Stomach (tissue), 9 donors: Measurements from ENCODE around the gene TGFB1. TPM values are rescaled to one million over a fixed set of nuclear protein-coding genes. Genes with fewer than 3 reads are reported as not detected.

Experiments
- DNase-seq, 2 donors: peaks; one replicate each; pipeline versions ENCODE4 v3.0.0 to v3.0.0-alpha.2; 2013 to 2019
- H3K27ac ChIP-seq, 5 donors: fragments of 200-600 bp in 4 of 5; sonication (generic) in 4 of 5; one replicate each; pipeline ENCODE4 v1.5.1; 2013 to 2019; ENCODE audit warnings: mild to moderate bottlenecking in 1 of 5, moderate library complexity in 1 of 5
- H3K27me3 ChIP-seq, 3 donors: fragments of 200-600 bp; sonication (generic); one replicate each; pipeline ENCODE4 v1.5.1; 2017 to 2019; ENCODE audit warnings: mixed run types in 1 of 3
- H3K36me3 ChIP-seq, 4 donors: fragments of 200-600 bp; sonication (generic); 1 replicate in 3 of 4; 2 replicates in 1 of 4; pipeline ENCODE4 v1.5.1; 2016 to 2019
- H3K4me1 ChIP-seq, 4 donors: fragments of 200-600 bp; sonication (generic); one replicate each; pipeline ENCODE4 v1.5.1; 2016 to 2019
- H3K4me3 ChIP-seq, 4 donors: fragments of 200-600 bp; sonication (generic) in 3 of 4; one replicate each; pipeline ENCODE4 v1.5.1; 2016 to 2019; ENCODE audit warnings: mild to moderate bottlenecking in 1 of 4
- H3K9me3 ChIP-seq, 4 donors: fragments of 200-600 bp; sonication (generic); one replicate each; pipeline ENCODE4 v1.5.1; 2016 to 2019
- EP300 ChIP-seq: sonication (generic); formaldehyde crosslinking; IDR thresholded peaks from one replicate; pipeline ENCODE4 v1.6.1; 2017; ENCODE audit warnings: antibody characterized with exemption
- POLR2A ChIP-seq, 4 donors: fragments of 450-650 bp; IDR thresholded peaks; one replicate each; pipeline ENCODE4 v1.6.1; 2016; ENCODE audit warnings: antibody characterized with exemption in 4 of 4, control low read depth in 2 of 4, mild to moderate bottlenecking in 1 of 4, moderate library complexity in 1 of 4
- POLR2AphosphoS5 ChIP-seq, 3 donors: sonication (generic); formaldehyde crosslinking; IDR thresholded peaks; one replicate each; pipeline ENCODE4 v1.6.1; 2016; ENCODE audit warnings: antibody characterized with exemption in 3 of 3
- WGBS, 5 donors: extraction: QIAGEN DNeasy Blood & Tissue Kit in 3 of 5; methylation state at CpG; one replicate each; pipeline versions ENCODE4 v1.1.5 to v1.1.7; 2013 to 2018; 5-methylcytosine and 5-hydroxymethylcytosine counted together
- intact Hi-C: fragments of 100-400 bp; cut with DNase I; formaldehyde crosslinking; loops from one replicate; pipeline ENCODE4 v1.15.1; 2023; ENCODE audit warnings: low total_unique reads
- polyA plus RNA-seq, 3 donors: library from polyadenylated mRNA; stranded (reverse); fragments of 200-250 nt; gene quantifications; one replicate each; pipeline ENCODE4 v1.2.3, GENCODE V29; 2013
- total RNA-seq, 5 donors: library from RNA; depleted of rRNA; stranded (reverse); fragments of >200 nt; gene quantifications; one replicate each; pipeline versions ENCODE4 v1.1.0 to v1.2.3, GENCODE V29; 2014 to 2016
- TF ChIP-seq, protein P1 (sequence below), 7 experiments: fragments of 450-650 bp in 4 of 7; fragments of 200-600 bp in 3 of 7; sonication (generic) in 3 of 7; IDR thresholded peaks; one replicate each; pipeline ENCODE4 v1.5.1; 2016 to 2019; ENCODE audit warnings: antibody characterized with exemption in 7 of 7, control low read depth in 2 of 7, mild to moderate bottlenecking in 1 of 7
- donor health status: healthy with polysubstance abuse.
- donor health status: Bipolar disorder and iron deficiency.
- donor health status: healthy.

The TGFB1 gene
- total and polyA plus RNA-seq, 8 donors: 1.3 to 54.3 (median 14.5) TPM

DNA sequence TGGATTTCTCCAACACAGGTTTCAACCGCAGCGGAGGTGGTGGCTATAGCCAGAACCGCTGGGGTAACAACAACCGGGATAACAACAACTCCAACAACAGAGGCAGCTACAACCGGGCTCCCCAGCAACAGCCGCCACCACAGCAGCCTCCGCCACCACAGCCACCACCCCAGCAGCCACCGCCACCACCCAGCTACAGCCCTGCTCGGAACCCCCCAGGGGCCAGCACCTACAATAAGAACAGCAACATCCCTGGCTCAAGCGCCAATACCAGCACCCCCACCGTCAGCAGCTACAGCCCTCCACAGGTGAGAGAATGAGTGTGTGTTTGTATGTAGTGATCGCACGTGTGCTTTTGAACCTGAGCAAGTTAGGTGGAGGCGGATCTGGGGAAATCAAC is 49.8 kb downstream of the TGFB1 start:
- Histone ChIP-seq H3K4me3 (peak overlapping the region in 1 of 4 donors; percentile 17), H3K27ac (peak overlapping the region; percentile 12 to 98 (median 40)), H3K4me1 (peaks cover 30 to 86% (median 41%) of the 10 kb centered on the region in 4 donors), H3K27me3 (no peaks in the 10 kb centered on the region), H3K9me3 (no peaks in the 10 kb centered on the region), H3K36me3 (peaks cover 65 to 88% (median 85%) of the 10 kb centered on the region in 4 donors)
- no peak for DNase-seq
- TF ChIP-seq, protein P1, sequence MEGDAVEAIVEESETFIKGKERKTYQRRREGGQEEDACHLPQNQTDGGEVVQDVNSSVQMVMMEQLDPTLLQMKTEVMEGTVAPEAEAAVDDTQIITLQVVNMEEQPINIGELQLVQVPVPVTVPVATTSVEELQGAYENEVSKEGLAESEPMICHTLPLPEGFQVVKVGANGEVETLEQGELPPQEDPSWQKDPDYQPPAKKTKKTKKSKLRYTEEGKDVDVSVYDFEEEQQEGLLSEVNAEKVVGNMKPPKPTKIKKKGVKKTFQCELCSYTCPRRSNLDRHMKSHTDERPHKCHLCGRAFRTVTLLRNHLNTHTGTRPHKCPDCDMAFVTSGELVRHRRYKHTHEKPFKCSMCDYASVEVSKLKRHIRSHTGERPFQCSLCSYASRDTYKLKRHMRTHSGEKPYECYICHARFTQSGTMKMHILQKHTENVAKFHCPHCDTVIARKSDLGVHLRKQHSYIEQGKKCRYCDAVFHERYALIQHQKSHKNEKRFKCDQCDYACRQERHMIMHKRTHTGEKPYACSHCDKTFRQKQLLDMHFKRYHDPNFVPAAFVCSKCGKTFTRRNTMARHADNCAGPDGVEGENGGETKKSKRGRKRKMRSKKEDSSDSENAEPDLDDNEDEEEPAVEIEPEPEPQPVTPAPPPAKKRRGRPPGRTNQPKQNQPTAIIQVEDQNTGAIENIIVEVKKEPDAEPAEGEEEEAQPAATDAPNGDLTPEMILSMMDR (IDR thresholded peaks at IDR 0.05): no peak
- no peak for TF ChIP-seq POLR2AphosphoS5 (IDR thresholded peaks at IDR 0.05)
- no peak for TF ChIP-seq EP300
- TF ChIP-seq POLR2A (IDR thresholded peaks at IDR 0.05): no peak
- intact Hi-C loops: no loop called here
- WGBS, 5 donors: 81 to 91% (median 88%) methylated on average over 10 to 14 of the region's 14 CpGs

DNA sequence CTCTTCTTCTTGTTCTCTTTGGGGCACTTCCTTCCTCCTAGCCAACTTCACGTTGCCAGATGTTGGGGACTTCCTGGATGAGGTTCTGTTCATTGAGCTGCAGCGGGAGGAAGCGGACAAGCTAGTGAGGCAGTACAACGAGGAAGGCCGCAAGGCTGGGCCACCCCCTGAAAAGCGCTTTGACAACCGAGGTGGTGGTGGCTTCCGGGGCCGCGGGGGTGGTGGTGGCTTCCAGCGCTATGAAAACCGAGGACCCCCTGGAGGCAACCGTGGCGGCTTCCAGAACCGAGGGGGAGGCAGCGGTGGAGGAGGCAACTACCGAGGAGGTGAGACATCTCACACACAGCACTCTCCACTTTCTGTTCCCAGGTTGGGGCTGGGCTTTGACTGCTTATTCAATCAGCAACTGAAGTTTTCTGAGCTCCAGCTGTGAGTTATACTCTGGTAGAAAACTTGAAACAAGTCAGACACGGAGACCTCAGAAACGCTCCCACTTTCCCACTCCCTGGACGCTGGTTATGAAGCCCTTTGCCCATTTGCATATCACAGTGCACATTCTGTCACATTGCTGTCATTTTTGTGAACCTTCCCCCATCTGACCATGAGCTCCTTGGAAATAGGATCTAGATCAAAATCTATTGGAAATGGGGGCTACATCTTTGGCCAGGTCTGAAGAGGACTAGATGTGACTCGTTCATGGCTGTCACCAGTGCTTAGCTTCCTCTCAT is 50.9 kb downstream of the TGFB1 start:
- intact Hi-C loops: no loop called here
- Histone ChIP-seq H3K4me1 (peaks cover 30 to 86% (median 43%) of the 10 kb centered on the region in 4 donors), H3K4me3 (no peak overlapping the region), H3K36me3 (peaks cover 65 to 98% (median 92%) of the 10 kb centered on the region in 4 donors), H3K27me3 (no peaks in the 10 kb centered on the region), H3K9me3 (no peaks in the 10 kb centered on the region), H3K27ac (peak overlapping the region; percentile 10 to 98 (median 44))
- no peak for DNase-seq
- WGBS, 5 donors: 64 to 75% (median 75%) methylated on average over 21 of the region's 21 CpGs
- no peak for TF ChIP-seq EP300
- TF ChIP-seq POLR2A (IDR thresholded peaks at IDR 0.05): no peak
- TF ChIP-seq, protein P1 (IDR thresholded peaks at IDR 0.05): no peak
- no peak for TF ChIP-seq POLR2AphosphoS5 (IDR thresholded peaks at IDR 0.05)

- Histone ChIP-seq H3K27ac (peak overlapping the region in 4 of 5 donors; percentile 83 to 98 (median 86)), H3K27me3 (no peaks in the 10 kb centered on the region), H3K4me1 (peaks cover 46 to 88% (median 54%) of the 10 kb centered on the region in 4 donors), H3K9me3 (no peaks in the 10 kb centered on the region), H3K4me3 (no peak overlapping the region), H3K36me3 (peaks cover 64 to 99% (median 92%) of the 10 kb centered on the region in 4 donors)
- DNase-seq: no peak
- TF ChIP-seq EP300: no peak
- TF ChIP-seq, protein P1 (IDR thresholded peaks at IDR 0.05): no peak
- TF ChIP-seq POLR2A (IDR thresholded peaks at IDR 0.05): no peak
- intact Hi-C loops: no loop called here
- 75 to 92% (median 86%) methylated on average over 6 of the region's 6 CpGs for WGBS, 5 donors
Measured at GRCh38 chr19:41300555-41300954, 53.2 kb downstream of the TGFB1 start.

GRCh38 chr19:41299755-41300089 is 54.0 kb downstream of the TGFB1 start:
- peak; percentile 30 to 71 (median 56) for TF ChIP-seq POLR2AphosphoS5 (IDR thresholded peaks at IDR 0.05)
- no peak for TF ChIP-seq POLR2A (IDR thresholded peaks at IDR 0.05)
- TF ChIP-seq EP300: no peak
- TF ChIP-seq, protein P1 (IDR thresholded peaks at IDR 0.05): no peak
- peaks cover 53 to 93% (median 60%) of the 10 kb centered on the region in 4 donors for H3K4me1 ChIP-seq
- H3K4me3 ChIP-seq: no peak overlapping the region
- 18 to 34% (median 29%) methylated on average over 4 of the region's 4 CpGs for WGBS, 5 donors
- no peaks in the 10 kb centered on the region for H3K9me3 ChIP-seq
- H3K27me3 ChIP-seq: no peaks in the 10 kb centered on the region
- peaks cover 64 to 99% (median 92%) of the 10 kb centered on the region in 4 donors for H3K36me3 ChIP-seq
- peak; percentile 48 to 65 for DNase-seq
- intact Hi-C loops: no loop called here
- H3K27ac ChIP-seq: peak overlapping the region in 4 of 5 donors; percentile 83 to 98 (median 86)
